Measurements from ENCODE around the gene BRSK1. TPM values are rescaled to one million over a fixed set of nuclear protein-coding genes. Genes with fewer than 3 reads are reported as not detected.
A peak's percentile ranks its signal among the peaks of the same experiment; 100 is the strongest.

The BRSK1 gene
- total RNA-seq, 1 donor from 2014 or later, result 15.9 TPM

GRCh38 chr19:55350620-55351315 lies 67.0 kb downstream of the BRSK1 start:
- Mint-ChIP-seq H3K4me3 (ENCODE audit: unreplicated experiment) (no peak overlapping the region), H3K9me3 (ENCODE audit: low read depth) (no peaks in the 10 kb centered on the region), H3K36me3 (ENCODE audit: low read depth) (no peaks in the 10 kb centered on the region), H3K4me1 (ENCODE audit: low read depth) (peaks cover 14% of the 10 kb centered on the region), H3K27me3 (ENCODE audit: low read depth) (peaks cover 32% of the 10 kb centered on the region), H3K27ac (ENCODE audit: unreplicated experiment) (no peak overlapping the region)
- DNase-seq (ENCODE audit: low spot score), result no peak
- TF ChIP-seq CTCF (IDR thresholded peaks at IDR 0.05), result no peak

- Mint-ChIP-seq H3K4me1 (ENCODE audit: low read depth) (peaks cover 14% of the 10 kb centered on the region), H3K27me3 (ENCODE audit: low read depth) (peaks cover 33% of the 10 kb centered on the region), H3K27ac (ENCODE audit: unreplicated experiment) (no peak overlapping the region), H3K9me3 (ENCODE audit: low read depth) (no peaks in the 10 kb centered on the region), H3K36me3 (ENCODE audit: low read depth) (no peaks in the 10 kb centered on the region), H3K4me3 (ENCODE audit: unreplicated experiment) (no peak overlapping the region)
- TF ChIP-seq CTCF (IDR thresholded peaks at IDR 0.05), result no peak
- no peak for DNase-seq (ENCODE audit: low spot score)
Observed at GRCh38 chr19:55352040-55352439, 68.2 kb downstream of the BRSK1 start.

- TF ChIP-seq CTCF (IDR thresholded peaks at IDR 0.05), result no peak
- DNase-seq (ENCODE audit: low spot score), result no peak
- Mint-ChIP-seq H3K27me3 (ENCODE audit: low read depth) (peaks cover 38% of the 10 kb centered on the region), H3K36me3 (ENCODE audit: low read depth) (no peaks in the 10 kb centered on the region), H3K4me3 (ENCODE audit: unreplicated experiment) (no peak overlapping the region), H3K9me3 (ENCODE audit: low read depth) (no peaks in the 10 kb centered on the region), H3K4me1 (ENCODE audit: low read depth) (peaks cover 14% of the 10 kb centered on the region), H3K27ac (ENCODE audit: unreplicated experiment) (peak overlapping the region; percentile 41)
Observed at GRCh38 chr19:55352549-55353145, 68.8 kb downstream of the BRSK1 start.

- Mint-ChIP-seq H3K36me3 (ENCODE audit: low read depth) (no peaks in the 10 kb centered on the region), H3K27ac (ENCODE audit: unreplicated experiment) (peak overlapping the region; percentile 22), H3K9me3 (ENCODE audit: low read depth) (no peaks in the 10 kb centered on the region), H3K4me1 (ENCODE audit: low read depth) (peaks cover 14% of the 10 kb centered on the region), H3K4me3 (ENCODE audit: unreplicated experiment) (peak overlapping the region; percentile 69), H3K27me3 (ENCODE audit: low read depth) (peaks cover 38% of the 10 kb centered on the region)
- DNase-seq (ENCODE audit: low spot score), result peak; percentile 70
- TF ChIP-seq CTCF (IDR thresholded peaks at IDR 0.05), result no peak
Observed at GRCh38 chr19:55353356-55353802, 69.6 kb downstream of the BRSK1 start.

- no peak overlapping the region for H3K27ac Mint-ChIP-seq (ENCODE audit: unreplicated experiment)
- peaks cover 38% of the 10 kb centered on the region for H3K27me3 Mint-ChIP-seq (ENCODE audit: low read depth)
- peak overlapping the region; percentile 69 for H3K4me3 Mint-ChIP-seq (ENCODE audit: unreplicated experiment)
- H3K36me3 Mint-ChIP-seq (ENCODE audit: low read depth), result no peaks in the 10 kb centered on the region
- TF ChIP-seq CTCF (IDR thresholded peaks at IDR 0.05), result no peak
- peaks cover 14% of the 10 kb centered on the region for H3K4me1 Mint-ChIP-seq (ENCODE audit: low read depth)
- peak; percentile 65 for DNase-seq (ENCODE audit: low spot score)
- H3K9me3 Mint-ChIP-seq (ENCODE audit: low read depth), result no peaks in the 10 kb centered on the region
Observed at GRCh38 chr19:55353803-55354697, 70.3 kb downstream of the BRSK1 start.

All from chondrocyte (in vitro differentiated cells).